Umbilical cord (tissue), 2 donors: ENCODE measurements around the gene ERP44. TPM values are rescaled to one million over a fixed set of nuclear protein-coding genes. Genes with fewer than 3 reads are reported as not detected.
"Not testable (repeated sequence)": the region's sequence is repeated elsewhere in the genome, so short reads cannot be mapped to it uniquely, and the experiment has no call there.

Experiments
- DNase-seq: peaks from one replicate; pipeline ENCODE4 v3.0.0-alpha.2; 2015; ENCODE audit warnings: low spot score
- total RNA-seq: library from RNA; depleted of rRNA; stranded (reverse); fragments of >200 nt; gene quantifications from one replicate; pipeline ENCODE4 v1.2.3, GENCODE V29; 2014; ENCODE audit warnings: low replicate concordance; ENCODE audit not compliant: insufficient read depth

The ERP44 gene
- total RNA-seq, 1 donor from 2014 or later, result 23.8 TPM

DNA sequence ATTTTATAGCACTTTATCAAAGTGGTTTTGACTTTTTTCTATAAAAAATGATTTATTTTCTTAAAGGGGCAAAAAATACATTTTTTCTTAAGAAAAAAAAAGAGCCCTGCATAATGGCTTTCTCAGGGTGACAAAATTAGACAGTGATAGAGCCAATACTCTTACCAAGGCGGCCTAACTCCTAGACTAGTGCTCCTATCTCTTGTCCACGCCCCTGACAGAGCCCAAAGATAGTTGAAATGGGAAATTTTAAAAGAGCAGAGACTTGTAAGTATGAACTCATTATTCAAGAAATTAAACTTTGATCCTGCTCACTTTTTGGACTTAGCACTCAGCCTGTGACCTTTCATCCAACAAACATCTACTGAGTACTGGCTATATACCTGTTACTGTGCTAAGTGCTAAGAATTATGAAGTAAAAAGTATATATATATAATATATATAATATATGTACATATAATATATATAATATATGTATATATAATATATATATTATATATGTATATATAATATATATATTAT, 1.4 kb upstream of the ERP44 start:
- no peak for DNase-seq

DNA sequence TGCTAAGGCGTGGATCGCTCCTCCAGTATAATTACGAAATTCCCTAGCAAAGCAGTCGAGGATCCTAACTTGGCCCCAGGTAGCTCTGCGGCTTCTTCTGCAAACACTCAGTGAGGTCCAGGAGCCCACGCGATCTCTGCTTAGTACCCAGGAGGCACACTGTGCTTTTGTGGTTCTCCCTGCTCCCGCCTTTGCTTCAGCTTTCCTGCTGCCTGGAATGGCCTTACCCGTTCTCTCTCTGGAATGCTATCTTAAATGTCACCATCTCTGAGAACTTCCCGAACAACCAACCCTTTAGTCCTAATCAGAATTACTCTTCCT, 882 bp upstream of the ERP44 start:
- no peak for DNase-seq

- DNase-seq, result peak; percentile 42
These were observed 534 bp downstream of the ERP44 start for GRCh38 chr9:100098046-100098886.

DNA sequence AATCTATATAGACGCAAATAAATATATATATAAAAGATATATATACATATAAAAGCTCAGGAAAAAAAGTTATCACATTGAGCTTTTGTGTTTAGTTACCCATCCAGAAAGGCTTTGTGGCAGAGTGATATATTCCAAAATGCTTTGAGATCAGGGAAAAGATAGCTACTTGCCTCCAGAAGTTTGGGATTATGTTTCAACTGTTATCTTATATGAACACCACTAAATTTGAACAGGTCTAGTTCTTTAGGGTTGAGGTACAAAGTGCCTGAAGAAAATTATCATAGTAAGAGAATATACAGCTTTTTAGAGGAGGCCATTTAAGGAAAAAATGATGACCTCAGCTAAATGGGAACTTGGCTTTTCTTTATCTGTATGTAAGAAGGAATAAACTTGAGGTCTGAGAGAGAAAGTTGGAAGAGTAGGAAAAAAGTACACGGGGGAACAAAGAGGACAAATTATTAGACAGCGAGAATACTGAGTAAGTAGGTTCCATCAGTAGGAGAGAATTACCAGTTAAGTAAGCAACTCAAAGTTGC, 2.4 kb downstream of the ERP44 start:
- no peak for DNase-seq

DNA sequence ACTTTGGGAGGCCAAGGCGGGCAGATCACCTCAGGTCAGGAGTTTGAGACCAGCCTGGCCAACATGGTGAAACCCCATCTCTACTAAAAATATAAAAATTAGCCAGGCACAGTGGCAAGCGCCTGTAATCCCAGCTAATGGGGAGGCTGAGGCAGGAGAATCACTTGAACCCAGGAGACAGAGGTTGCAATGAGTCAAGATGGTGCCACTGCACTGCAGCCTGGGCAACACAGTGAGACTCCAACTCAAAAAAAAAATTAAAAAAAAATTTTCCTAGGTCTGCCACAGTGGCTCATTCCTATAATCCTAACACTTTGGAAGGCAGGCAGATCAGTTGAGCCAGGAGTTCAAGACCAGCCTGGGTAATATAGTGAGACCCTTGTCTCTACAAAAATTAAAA, 4.4 kb downstream of the ERP44 start:
- not testable (repeated sequence) for DNase-seq

DNA sequence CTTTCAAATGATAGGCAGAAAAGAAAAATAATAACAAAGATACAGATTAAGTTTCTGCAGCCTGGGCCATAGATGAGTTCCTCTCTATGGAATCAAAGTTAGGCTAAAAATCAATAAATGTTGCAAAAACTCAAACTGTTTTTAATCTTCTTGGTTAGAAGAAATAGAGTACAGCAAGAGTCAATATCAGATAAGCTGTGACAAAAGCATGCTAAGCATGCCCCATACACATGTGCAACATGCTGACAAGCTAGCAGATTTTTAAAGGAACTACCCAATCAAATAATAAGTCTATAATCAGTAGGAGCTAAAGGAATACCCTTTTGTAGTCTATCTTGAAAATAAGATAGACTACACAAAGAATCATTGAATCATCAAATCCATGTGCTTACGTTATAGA, 6.7 kb downstream of the ERP44 start:
- no peak for DNase-seq

DNA sequence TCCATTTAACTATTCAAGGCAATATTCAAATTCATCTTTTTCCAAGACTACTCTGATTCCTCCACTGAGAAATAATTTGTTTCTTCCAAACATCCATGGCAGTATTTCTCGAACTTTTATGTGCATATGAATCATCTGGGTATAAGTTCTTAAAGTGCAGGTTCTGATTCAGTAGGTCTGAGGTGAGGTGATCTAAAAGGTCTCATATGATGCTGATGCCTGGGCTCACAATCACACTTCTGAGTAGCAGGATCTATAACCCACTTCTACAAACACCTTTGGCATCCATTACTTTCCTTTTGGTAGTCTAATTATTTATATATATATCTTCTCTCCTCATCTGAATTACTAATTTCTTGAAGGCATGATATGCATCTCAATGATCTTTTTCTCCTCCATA, 7.2 kb downstream of the ERP44 start:
- no peak for DNase-seq

DNA sequence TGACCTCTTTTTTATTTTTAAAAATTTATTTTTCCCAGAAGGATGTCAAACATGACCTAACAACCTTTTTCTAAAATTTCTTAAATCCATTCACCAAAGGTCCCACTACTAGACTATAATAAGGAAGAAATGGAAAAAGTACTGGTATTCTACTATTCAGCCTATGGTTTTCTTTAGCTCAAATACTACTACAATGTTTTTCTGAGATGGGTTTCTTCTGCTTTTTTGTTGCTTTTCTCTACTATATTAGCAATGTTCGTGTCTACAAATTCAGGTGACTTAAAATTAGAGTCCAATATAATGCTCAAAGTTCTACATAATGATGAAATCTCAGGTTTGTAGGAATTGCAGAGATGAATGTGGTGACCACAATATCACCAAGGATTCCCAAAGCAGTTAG, 7.9 kb downstream of the ERP44 start:
- no peak for DNase-seq

DNA sequence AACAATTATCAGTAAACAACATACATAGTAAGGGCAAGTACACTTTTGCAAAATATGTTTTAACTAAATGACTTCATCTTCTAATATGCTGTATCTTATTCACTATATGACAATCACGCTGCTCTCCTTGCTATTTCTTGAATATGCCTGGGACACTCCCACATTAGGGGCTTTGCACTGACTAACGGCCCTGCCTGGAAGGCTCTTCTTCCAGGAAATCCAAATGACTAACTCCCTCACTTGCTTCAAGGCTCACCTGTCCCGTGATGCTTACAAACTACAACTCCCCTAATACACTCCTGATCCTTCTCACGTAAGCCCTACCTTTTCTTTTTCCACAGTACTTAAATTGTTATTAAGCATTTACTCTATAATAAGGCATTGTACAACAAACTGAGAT, 10.6 kb downstream of the ERP44 start:
- DNase-seq, result no peak

DNA sequence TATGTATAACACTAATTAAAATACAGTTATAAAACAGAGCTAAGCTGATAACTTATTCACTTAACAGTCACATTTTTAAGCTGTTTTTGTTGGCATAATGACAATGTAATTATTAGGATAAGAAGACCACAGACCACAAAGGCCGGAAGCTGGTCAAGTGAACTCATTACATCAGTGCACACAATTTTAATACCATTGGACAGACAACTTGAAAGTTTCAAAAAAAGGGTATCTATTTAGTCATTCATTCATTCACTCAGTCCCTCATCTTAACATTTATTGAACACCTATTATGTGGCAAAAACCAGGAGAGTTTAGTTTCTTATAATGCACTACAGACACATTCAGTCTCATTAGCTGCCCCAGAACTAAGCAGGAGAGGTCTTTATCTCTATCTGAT, 11.6 kb downstream of the ERP44 start:
- DNase-seq, result peak; percentile 14

GRCh38 chr9:100086097-100086635, 12.6 kb downstream of the ERP44 start:
- DNase-seq, result no peak

DNA sequence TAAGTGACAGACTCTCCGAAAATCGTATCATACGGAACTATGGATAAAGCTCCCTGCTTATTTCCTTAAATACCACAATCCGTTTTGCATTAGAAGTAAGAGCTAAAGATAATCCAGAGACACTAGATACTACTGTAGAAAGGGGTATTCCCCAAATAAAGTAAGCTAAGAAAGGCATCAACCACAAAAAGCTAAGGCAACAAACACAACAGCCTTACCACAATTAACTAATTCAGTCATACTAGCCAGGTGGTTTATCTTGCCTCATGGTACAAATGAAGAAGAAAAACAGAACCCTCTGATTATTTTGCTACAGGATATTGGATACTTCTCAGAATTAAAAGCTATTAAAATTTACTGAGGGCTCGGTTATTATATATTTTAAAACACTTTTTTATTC, 14.1 kb downstream of the ERP44 start:
- no peak for DNase-seq

DNA sequence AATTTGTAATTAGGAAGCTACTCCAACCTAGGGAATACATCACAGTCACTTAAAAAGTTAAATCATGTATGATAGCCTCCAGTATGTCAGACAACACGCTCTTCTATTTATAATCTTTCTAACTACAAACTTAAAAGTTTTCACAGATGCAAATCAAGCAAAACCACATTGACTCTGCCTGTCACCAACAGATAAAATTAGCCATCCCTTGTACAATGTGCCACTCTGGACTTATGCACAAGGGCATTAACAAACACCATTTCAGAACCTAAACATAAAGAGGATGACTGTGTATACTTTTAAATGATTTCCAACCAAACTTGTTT, 14.7 kb downstream of the ERP44 start:
- DNase-seq, result no peak

DNA sequence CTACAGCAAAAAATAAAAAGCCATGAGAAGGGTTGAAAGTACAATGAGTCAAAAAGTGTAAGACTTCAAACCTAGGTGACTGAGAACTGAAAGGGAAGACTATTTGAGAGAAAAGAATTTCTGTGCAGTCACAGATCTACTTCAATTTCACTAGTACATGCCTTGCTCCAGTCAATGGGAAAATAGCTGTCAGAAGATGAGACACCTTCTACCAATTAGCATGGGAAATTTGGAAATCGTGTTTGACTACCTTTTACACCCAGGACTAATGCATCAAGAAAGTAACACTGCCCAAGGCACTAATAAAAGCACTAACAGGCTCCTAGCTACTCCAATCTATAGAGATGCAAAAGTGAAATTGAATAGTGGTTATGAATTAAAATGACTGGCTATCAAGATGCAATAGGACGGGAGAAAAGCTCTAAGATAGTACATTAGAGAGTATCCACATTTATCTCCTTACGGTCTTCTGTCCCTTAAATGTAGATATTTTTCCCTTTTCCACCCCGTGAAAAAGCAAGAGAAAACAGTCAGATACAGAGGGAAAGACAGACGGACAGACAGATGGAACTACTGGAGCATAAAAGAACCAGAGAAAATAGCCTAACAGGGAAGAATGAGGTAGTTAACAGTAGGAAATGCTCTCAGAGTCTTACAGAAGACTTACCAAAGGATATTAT, 15.2 kb downstream of the ERP44 start:
- no peak for DNase-seq

GRCh38 chr9:100082782-100083181, 16.0 kb downstream of the ERP44 start:
- no peak for DNase-seq

DNA sequence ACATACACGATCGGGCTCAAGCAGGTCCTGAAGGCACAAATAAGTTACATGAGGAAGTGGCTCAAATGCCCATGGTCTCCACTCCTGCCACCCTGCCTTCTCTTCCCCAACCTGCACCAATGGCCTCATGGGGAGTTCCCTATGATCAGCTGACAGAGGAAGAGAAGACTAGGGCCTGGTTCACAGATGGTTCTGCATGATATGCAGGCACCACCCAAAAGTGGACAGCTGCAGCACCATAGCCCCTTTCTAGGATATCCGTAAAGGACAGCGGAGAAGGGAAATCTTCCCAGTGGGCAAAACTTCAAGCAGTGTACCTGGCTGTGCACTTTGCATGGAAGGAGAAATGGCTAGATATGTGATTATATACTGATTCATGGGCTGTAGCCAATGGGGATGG, 22.5 kb downstream of the ERP44 start:
- DNase-seq, result not testable (repeated sequence)

DNA sequence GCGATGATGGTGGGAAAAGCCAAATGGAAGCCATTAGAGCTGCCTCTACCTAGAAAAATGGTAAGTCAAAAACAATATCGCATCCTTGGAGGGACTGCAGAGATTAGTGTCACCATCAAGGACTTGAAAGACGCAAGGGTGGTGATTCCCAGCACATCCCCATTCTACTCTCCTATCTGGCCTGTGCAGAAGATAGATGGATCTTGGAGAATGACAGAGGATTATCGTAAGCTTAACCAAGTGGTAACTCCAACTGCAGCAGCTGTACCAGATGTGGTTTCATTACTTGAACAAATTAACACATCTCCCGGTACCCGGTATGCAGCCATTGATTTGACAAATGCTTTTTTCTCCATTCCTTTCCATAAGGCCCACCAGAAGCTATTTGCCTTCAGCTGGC, 23.8 kb downstream of the ERP44 start:
- DNase-seq, result no peak

- DNase-seq, result no peak
These were observed 24.7 kb downstream of the ERP44 start for GRCh38 chr9:100074093-100074492.

DNA sequence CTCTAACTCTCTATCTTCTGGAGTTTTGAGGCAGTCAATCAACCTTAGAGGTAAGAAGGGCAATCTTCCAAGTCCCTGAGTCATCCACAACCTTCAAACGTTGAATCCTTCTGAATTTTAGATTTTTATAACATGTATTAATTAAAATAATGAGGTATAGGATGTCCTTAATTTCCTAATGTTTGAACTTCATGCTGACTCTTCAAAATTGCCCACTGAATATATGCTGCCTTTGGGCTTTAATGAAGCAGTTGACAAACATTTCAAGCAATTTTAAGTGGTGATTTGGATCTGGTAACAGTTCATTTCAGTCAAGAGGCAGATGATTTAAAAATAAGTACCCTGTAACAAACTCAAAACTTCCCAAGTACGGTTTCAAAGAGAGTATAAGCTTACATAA, 26.0 kb downstream of the ERP44 start:
- no peak for DNase-seq

DNA sequence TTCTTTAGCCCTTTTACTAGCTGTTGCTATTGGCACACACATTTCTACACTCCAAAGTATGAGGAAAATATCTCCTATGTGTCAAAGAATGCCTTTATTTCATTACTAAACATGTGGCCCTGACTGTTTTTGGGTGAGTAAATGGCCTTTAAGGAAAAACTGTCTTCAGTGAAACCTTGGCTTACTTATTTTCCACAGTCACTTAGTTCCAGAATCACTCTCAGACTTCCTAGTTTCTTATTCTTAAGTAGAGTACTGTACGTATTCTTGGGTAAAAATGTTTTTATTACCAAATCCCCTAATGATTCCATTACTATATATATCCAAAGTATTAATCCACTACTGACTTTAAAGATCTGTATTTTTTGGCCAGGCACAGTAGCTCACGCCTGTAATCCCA, 27.5 kb downstream of the ERP44 start:
- DNase-seq, result no peak

- DNase-seq, result no peak
These were observed 28.4 kb downstream of the ERP44 start for GRCh38 chr9:100070104-100071041.

GRCh38 chr9:100069068-100069467, 29.7 kb downstream of the ERP44 start:
- DNase-seq, result not testable (repeated sequence)
